HT-29 (cell line): ENCODE measurements around the gene DCC. TPM values are rescaled to one million over a fixed set of nuclear protein-coding genes. Genes with fewer than 3 reads are reported as not detected.

Experiments
- DNase-seq: peaks from one replicate; pipeline ENCODE4 v3.0.0-alpha.2; 2015; ENCODE audit warnings: low spot score
- total RNA-seq: library from RNA; depleted of rRNA; stranded (reverse); fragments of >200 nt; shearing (Covaris generic); gene quantifications from 2 replicates; pipeline ENCODE4 v1.2.3, GENCODE V29; 2014

Gene DCC
- total RNA-seq, 1 experiment from 2014 or later, result not detected

- no peak for DNase-seq
These were observed 1020.8 kb downstream of the DCC start for GRCh38 chr18:53360501-53361443.

- no peak for DNase-seq
These were observed 1035.6 kb downstream of the DCC start for GRCh38 chr18:53375621-53376020.

- peak; percentile 25 for DNase-seq
These were observed 1040.2 kb downstream of the DCC start for GRCh38 chr18:53380063-53380639.

- DNase-seq, result no peak
These were observed 1042.9 kb downstream of the DCC start for GRCh38 chr18:53382870-53383269.

- no peak for DNase-seq
These were observed 1045.9 kb downstream of the DCC start for GRCh38 chr18:53385889-53386288.

GRCh38 chr18:53387581-53387980 is 1047.6 kb downstream of the DCC start:
- no peak for DNase-seq

GRCh38 chr18:53402670-53403069 is 1062.7 kb downstream of the DCC start:
- no peak for DNase-seq

GRCh38 chr18:53408271-53408670 is 1068.3 kb downstream of the DCC start:
- DNase-seq, result no peak

- DNase-seq, result no peak
These were observed 1071.5 kb downstream of the DCC start for GRCh38 chr18:53411511-53411910.

- no peak for DNase-seq
These were observed 1077.0 kb downstream of the DCC start for GRCh38 chr18:53417003-53417402.

- DNase-seq, result no peak
These were observed 1081.9 kb downstream of the DCC start for GRCh38 chr18:53421869-53422268.

- no peak for DNase-seq
These were observed 1082.9 kb downstream of the DCC start for GRCh38 chr18:53422896-53423295.

- DNase-seq, result no peak
These were observed 1086.7 kb downstream of the DCC start for GRCh38 chr18:53426666-53427184.

GRCh38 chr18:53441761-53442414 is 1101.9 kb downstream of the DCC start:
- DNase-seq, result no peak

- no peak for DNase-seq
These were observed 1102.4 kb downstream of the DCC start for GRCh38 chr18:53442415-53442783.

- no peak for DNase-seq
These were observed 1103.3 kb downstream of the DCC start for GRCh38 chr18:53443336-53443735.

GRCh38 chr18:53443831-53444230 is 1103.8 kb downstream of the DCC start:
- no peak for DNase-seq

- DNase-seq, result no peak
These were observed 1111.9 kb downstream of the DCC start for GRCh38 chr18:53451902-53452301.

- DNase-seq, result no peak
These were observed 1117.1 kb downstream of the DCC start for GRCh38 chr18:53457068-53457467.

- no peak for DNase-seq
These were observed 1118.3 kb downstream of the DCC start for GRCh38 chr18:53458268-53458667.

GRCh38 chr18:53458944-53459580 is 1119.1 kb downstream of the DCC start:
- no peak for DNase-seq

GRCh38 chr18:53467756-53468155 is 1127.8 kb downstream of the DCC start:
- no peak for DNase-seq
